Measurements from ENCODE around the gene MST1. TPM values are rescaled to one million over a fixed set of nuclear protein-coding genes. Genes with fewer than 3 reads are reported as not detected.

MST1 gene
- total and polyA plus RNA-seq, 9 of the 15 experiments (the other 6 are each of a cell fraction or from before 2014, with no cell fraction given): 0.08 to 1.8 (median 0.40) TPM

GRCh38 chr3:49673121-49673714 lies 16.1 kb downstream of the MST1 start (continued):
- TF ChIP-seq HMBOX1 (IDR thresholded peaks at IDR 0.05) (peak; percentile 55; the same call in 1 of the 2 replicates), SOX6 (IDR thresholded peaks at IDR 0.05) (no peak), ZBTB34 (CRISPR knock-in tag; IDR thresholded peaks at IDR 0.05) (no peak), FOS (IDR thresholded peaks at IDR 0.05; ENCODE audit: extremely low read depth, insufficient read length) (no peak), CBFA2T2 (conservative IDR thresholded peaks at IDR 0.05) (0 out of 2 replicates have a peak, but pooled peaks have one; percentile 2), ZNF639 (CRISPR knock-in tag; conservative IDR thresholded peaks at IDR 0.05 in 1 of 2, IDR thresholded peaks at IDR 0.05 in 1 of 2) (no peak), ZNF197 (CRISPR knock-in tag; IDR thresholded peaks at IDR 0.05; ENCODE audit: low read depth) (no peak), ILK (tag; IDR thresholded peaks at IDR 0.05; ENCODE audit: borderline replicate concordance, low read depth) (no peak), KLF16 (IDR thresholded peaks at IDR 0.05) (no peak), GTF2E2 (tag; IDR thresholded peaks at IDR 0.05) (no peak), MEF2D (tag; conservative IDR thresholded peaks at IDR 0.05; ENCODE audit: low read depth) (0 out of 2 replicates have a peak, but pooled peaks have one; percentile 14), ZNF449 (CRISPR knock-in tag; IDR thresholded peaks at IDR 0.05) (no peak), NUFIP1 (IDR thresholded peaks at IDR 0.05; ENCODE audit: partially characterized antibody) (no peak), BCL6 (CRISPR knock-in tag; IDR thresholded peaks at IDR 0.05) (no peak), HDAC6 (IDR thresholded peaks at IDR 0.05; ENCODE audit: low read depth, low read length) (no peak), CBX1 (IDR thresholded peaks at IDR 0.05; ENCODE audit: low read depth) (no peak), SNIP1 (IDR thresholded peaks at IDR 0.05; ENCODE audit: low read depth) (no peak), MCM7 (IDR thresholded peaks at IDR 0.05) (no peak), ZNF77 (CRISPR knock-in tag; IDR thresholded peaks at IDR 0.05) (no peak), MYC (IDR thresholded peaks at IDR 0.05; ENCODE audit: low read depth, low read length) (no peak), MYC (CRISPR knock-in tag; IDR thresholded peaks at IDR 0.05; ENCODE audit: borderline replicate concordance, low read depth) (no peak), PCBP1 (IDR thresholded peaks at IDR 0.05; ENCODE audit: low read depth, low read length, poor library complexity, severe bottlenecking) (no peak), COPS2 (conservative IDR thresholded peaks at IDR 0.05) (no peak), U2AF1 (optimal IDR thresholded peaks at IDR 0.05; ENCODE audit: low read depth, low read length) (no peak)
